Endodermal cell (in vitro differentiated cells): Measurements from ENCODE around the gene HNRNPK. TPM values are rescaled to one million over a fixed set of nuclear protein-coding genes. Genes with fewer than 3 reads are reported as not detected.

Experiments
- DNase-seq: peaks from one replicate; pipeline ENCODE4 v3.0.0-alpha.2; 2017
- H3K27ac ChIP-seq: 2 replicates; pipeline ENCODE4 v1.5.1; 2013; ENCODE audit warnings: mild to moderate bottlenecking, low read depth, low read length, moderate library complexity
- H3K27me3 ChIP-seq: 2 replicates; pipeline ENCODE4 v1.6.1; 2013; ENCODE audit warnings: mild to moderate bottlenecking, low read length, moderate library complexity; ENCODE audit not compliant: insufficient read depth, control insufficient read depth, poor library complexity, severe bottlenecking
- H3K36me3 ChIP-seq: 2 replicates; pipeline ENCODE4 v1.7.0; 2013; ENCODE audit warnings: mild to moderate bottlenecking, low read length, moderate library complexity; ENCODE audit not compliant: control insufficient read depth, insufficient read depth
- H3K4me1 ChIP-seq: one replicate; pipeline ENCODE4 v1.7.0; 2013; ENCODE audit warnings: low read length; ENCODE audit not compliant: control insufficient read depth, insufficient read depth
- H3K4me3 ChIP-seq: 2 replicates; pipeline ENCODE4 v1.5.1; 2013; ENCODE audit warnings: mild to moderate bottlenecking, low read length, moderate library complexity
- H3K9ac ChIP-seq: 2 replicates; pipeline ENCODE4 v1.6.1; 2013; ENCODE audit warnings: mild to moderate bottlenecking, low read length, moderate library complexity; ENCODE audit not compliant: poor library complexity, severe bottlenecking; ENCODE audit errors: extremely low read depth
- H3K9me3 ChIP-seq: 2 replicates; pipeline ENCODE4 v1.6.1; 2013; ENCODE audit warnings: mild to moderate bottlenecking, low read length, moderate library complexity; ENCODE audit not compliant: control insufficient read depth
- H3K27ac Mint-ChIP-seq: 2 replicates; pipeline ENCODE4 v1.8.0; 2020; ENCODE audit warnings: mixed read lengths
- H3K27me3 Mint-ChIP-seq: 2 replicates; pipeline ENCODE4 v1.8.0; 2021; ENCODE audit warnings: mild to moderate bottlenecking, mixed read lengths; ENCODE audit not compliant: insufficient read depth
- H3K36me3 Mint-ChIP-seq: 2 replicates; pipeline ENCODE4 v1.8.0; 2020; ENCODE audit warnings: low read depth, mixed read lengths
- H3K4me1 Mint-ChIP-seq: 2 replicates; pipeline ENCODE4 v1.8.0; 2020; ENCODE audit warnings: mixed read lengths
- H3K4me3 Mint-ChIP-seq: 2 replicates; pipeline ENCODE4 v1.8.0; 2020; ENCODE audit warnings: mild to moderate bottlenecking, moderate library complexity, mixed read lengths
- H3K9me3 Mint-ChIP-seq: 2 replicates; pipeline ENCODE4 v1.8.0; 2020; ENCODE audit warnings: mild to moderate bottlenecking, mixed read lengths
- CTCF ChIP-seq: fragments of 200-600 bp; sonication (generic); conservative IDR thresholded peaks from 2 replicates; pipeline ENCODE4 v1.5.0; 2021; ENCODE audit warnings: antibody characterized with exemption, mild to moderate bottlenecking
- WGBS, 2 experiments: methylation state at CpG; one replicate each; pipeline versions ENCODE4 v1.1.5 to v1.1.7; 2013; ENCODE audit warnings: missing lambda C conversion rate in 2 of 2, mixed read lengths in 1 of 2; ENCODE audit not compliant: insufficient coverage in 1 of 2, insufficient read length in 1 of 2; 5-methylcytosine and 5-hydroxymethylcytosine counted together
- total RNA-seq, 2 donors: library from RNA; stranded (reverse); fragmentation: NEBNext Ultra II Directional in 1 of 2; extraction: Animal tissue kit (Norgen Biotek cat#: 25700) in 1 of 2; gene quantifications; 2 replicates in 1 of 2; 3 replicates in 1 of 2; pipeline ENCODE4 v1.2.1, GENCODE V29; 2021

Gene HNRNPK
- total RNA-seq, 2 donors from 2014 or later, result 714 to 780 TPM

- Histone ChIP-seq H3K9ac (peak within 1 kb of the TSS; percentile 100), H3K4me3 (peak within 1 kb of the TSS; percentile 100), H3K9me3 (no peaks in the 10 kb centered on the region), H3K27me3 (no peaks in the 10 kb centered on the region), H3K36me3 (peaks cover 35% of the 10 kb centered on the region), H3K27ac (peak within 1 kb of the TSS; percentile 100), H3K4me1 (no peaks in the 10 kb centered on the region)
- Mint-ChIP-seq H3K4me1 (peaks cover 29% of the 10 kb centered on the region), H3K27ac (peak within 1 kb of the TSS; percentile 99), H3K36me3 (peaks cover 42% of the 10 kb centered on the region), H3K27me3 (no peaks in the 10 kb centered on the region), H3K9me3 (no peaks in the 10 kb centered on the region), H3K4me3 (peak within 1 kb of the TSS; percentile 99)
- TF ChIP-seq CTCF, result no peak
- peak; percentile 99 for DNase-seq
- WGBS, 2 experiments, result 0% methylated on average over 19 to 67 of the region's 69 CpGs
Observed at GRCh38 chr9:83980395-83981125, 545 bp upstream of the HNRNPK start, which contains the start of gene RMI1. Gene RMI1, plus strand, starts transcription at chr9:83980805. Its CDS starts 20,182 bp downstream, at chr9:84000987.

GRCh38 chr9:83978992-83979811, 813 bp downstream of the HNRNPK start:
- Histone ChIP-seq H3K36me3 (peaks cover 49% of the 10 kb centered on the region), H3K27ac (peak overlapping the region; percentile 100), H3K4me1 (no peaks in the 10 kb centered on the region), H3K27me3 (no peaks in the 10 kb centered on the region), H3K9ac (peak overlapping the region; percentile 100), H3K4me3 (peak overlapping the region; percentile 100), H3K9me3 (no peaks in the 10 kb centered on the region)
- WGBS, 2 experiments, result 0% methylated on average over 12 to 55 of the region's 55 CpGs
- peaks cover 41% of the 10 kb centered on the region for H3K4me1 Mint-ChIP-seq
- H3K4me3 Mint-ChIP-seq, result peak overlapping the region; percentile 99
- no peaks in the 10 kb centered on the region for H3K27me3 Mint-ChIP-seq
- H3K9me3 Mint-ChIP-seq, result no peaks in the 10 kb centered on the region
- H3K27ac Mint-ChIP-seq, result peak overlapping the region; percentile 99
- no peak for TF ChIP-seq CTCF
- DNase-seq, result peak; percentile 93
- H3K36me3 Mint-ChIP-seq, result peaks cover 55% of the 10 kb centered on the region

GRCh38 chr9:83977196-83977595, 2.8 kb downstream of the HNRNPK start:
- Histone ChIP-seq H3K36me3 (peaks cover 69% of the 10 kb centered on the region), H3K4me1 (peaks cover 2% of the 10 kb centered on the region), H3K4me3 (peak overlapping the region; percentile 100), H3K9me3 (no peaks in the 10 kb centered on the region), H3K9ac (peak overlapping the region; percentile 100), H3K27ac (no peak overlapping the region), H3K27me3 (no peaks in the 10 kb centered on the region)
- no peak overlapping the region for H3K27ac Mint-ChIP-seq
- peak; percentile 14 for TF ChIP-seq CTCF
- 81% methylated on average over 1 of the region's 1 CpG; no CpG with 5 or more reads in 1 of the 2 experiments for WGBS, 2 experiments
- H3K4me1 Mint-ChIP-seq, result peaks cover 31% of the 10 kb centered on the region
- no peaks in the 10 kb centered on the region for H3K9me3 Mint-ChIP-seq
- H3K4me3 Mint-ChIP-seq, result peak overlapping the region; percentile 99
- no peaks in the 10 kb centered on the region for H3K27me3 Mint-ChIP-seq
- DNase-seq, result no peak
- peaks cover 69% of the 10 kb centered on the region for H3K36me3 Mint-ChIP-seq
